WERI-Rb-1 (cell line): Measurements from ENCODE around the gene CLHC1.
"Not testable (repeated sequence)": the region's sequence is repeated elsewhere in the genome, so short reads cannot be mapped to it uniquely, and the experiment has no call there.

Source experiments
- DNase-seq: peaks from one replicate; pipeline ENCODE4 v3.0.0-alpha.2; 2020
- H3K27ac ChIP-seq: fragments of 250-450 bp; sonication (Bioruptor Pico); 2 replicates; pipeline ENCODE4 v1.5.1; 2020; ENCODE audit warnings: mild to moderate bottlenecking, moderate library complexity
- H3K27me3 ChIP-seq: fragments of 250-450 bp; sonication (Bioruptor Pico); 2 replicates; pipeline ENCODE4 v1.5.1; 2021; ENCODE audit warnings: mild to moderate bottlenecking, low read depth, moderate library complexity; ENCODE audit not compliant: insufficient read depth, severe bottlenecking
- H3K36me3 ChIP-seq: fragments of 250-450 bp; sonication (Bioruptor Pico); 2 replicates; pipeline ENCODE4 v1.5.1; 2020; ENCODE audit warnings: mild to moderate bottlenecking, moderate library complexity
- H3K4me3 ChIP-seq: 2 replicates; pipeline ENCODE4 v1.5.1; 2011; ENCODE audit warnings: low read depth, mild to moderate bottlenecking, control low read depth, low read length
- H3K9me3 ChIP-seq: fragments of 250-450 bp; sonication (Bioruptor Pico); 2 replicates; pipeline ENCODE4 v1.5.1; 2021; ENCODE audit warnings: mild to moderate bottlenecking, moderate library complexity; ENCODE audit not compliant: severe bottlenecking
- TF ChIP-seq, protein P1 (sequence below): IDR thresholded peaks from 2 replicates; pipeline ENCODE4 v1.5.1; 2011; ENCODE audit warnings: low read depth, mild to moderate bottlenecking, control low read depth, inconsistent platforms, low read length

The CLHC1 gene

GRCh38 chr2:55268907-55269644, 37.0 kb upstream of the CLHC1 start, which contains the start of gene MTIF2:
Gene MTIF2, minus strand, starts transcription at chr2:55269231. Its CDS starts 5,373 bp downstream, at chr2:55263858.
- H3K4me3 ChIP-seq = peak within 1 kb of the TSS; percentile 69
- H3K27me3 ChIP-seq = no peaks in the 10 kb centered on the region
- peaks cover 15% of the 10 kb centered on the region for H3K36me3 ChIP-seq
- TF ChIP-seq, protein P1, sequence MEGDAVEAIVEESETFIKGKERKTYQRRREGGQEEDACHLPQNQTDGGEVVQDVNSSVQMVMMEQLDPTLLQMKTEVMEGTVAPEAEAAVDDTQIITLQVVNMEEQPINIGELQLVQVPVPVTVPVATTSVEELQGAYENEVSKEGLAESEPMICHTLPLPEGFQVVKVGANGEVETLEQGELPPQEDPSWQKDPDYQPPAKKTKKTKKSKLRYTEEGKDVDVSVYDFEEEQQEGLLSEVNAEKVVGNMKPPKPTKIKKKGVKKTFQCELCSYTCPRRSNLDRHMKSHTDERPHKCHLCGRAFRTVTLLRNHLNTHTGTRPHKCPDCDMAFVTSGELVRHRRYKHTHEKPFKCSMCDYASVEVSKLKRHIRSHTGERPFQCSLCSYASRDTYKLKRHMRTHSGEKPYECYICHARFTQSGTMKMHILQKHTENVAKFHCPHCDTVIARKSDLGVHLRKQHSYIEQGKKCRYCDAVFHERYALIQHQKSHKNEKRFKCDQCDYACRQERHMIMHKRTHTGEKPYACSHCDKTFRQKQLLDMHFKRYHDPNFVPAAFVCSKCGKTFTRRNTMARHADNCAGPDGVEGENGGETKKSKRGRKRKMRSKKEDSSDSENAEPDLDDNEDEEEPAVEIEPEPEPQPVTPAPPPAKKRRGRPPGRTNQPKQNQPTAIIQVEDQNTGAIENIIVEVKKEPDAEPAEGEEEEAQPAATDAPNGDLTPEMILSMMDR = 0 out of 2 replicates have a peak, but pooled peaks have one; percentile 15
- no peaks in the 10 kb centered on the region for H3K9me3 ChIP-seq
- peak within 1 kb of the TSS; percentile 80 for H3K27ac ChIP-seq
- DNase-seq = peak; percentile 99

DNA sequence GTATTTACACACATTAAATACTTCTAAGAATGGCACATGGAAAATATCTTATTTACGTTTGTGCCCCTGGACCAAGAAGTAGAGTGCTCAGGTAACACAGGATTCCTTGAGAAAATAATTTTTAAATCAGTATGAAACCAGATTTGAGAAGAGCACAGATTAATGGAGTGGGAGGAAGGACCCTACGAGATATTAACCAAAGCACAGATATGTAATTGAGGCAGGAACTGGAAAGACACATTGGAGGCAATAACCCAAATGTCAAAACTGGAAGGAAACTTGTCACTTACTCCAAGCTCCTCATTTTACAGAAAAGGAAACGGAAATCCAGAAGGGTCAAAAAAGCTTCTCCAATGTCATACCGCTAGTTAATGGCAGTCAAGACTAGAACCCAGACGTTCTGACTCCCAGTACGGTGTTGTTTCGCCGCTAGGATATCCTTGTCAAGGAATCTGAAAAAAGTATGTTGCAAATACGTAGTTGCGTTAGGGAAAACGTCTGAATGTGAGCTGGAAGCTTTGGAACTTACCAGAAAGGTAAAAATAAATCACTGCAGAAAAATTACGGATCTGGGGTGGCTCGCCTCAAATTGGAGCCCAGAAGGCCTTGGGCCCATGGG, 36.3 kb upstream of the CLHC1 start:
- H3K4me3 ChIP-seq = peak overlapping the region; percentile 69
- peak overlapping the region; percentile 80 for H3K27ac ChIP-seq
- H3K27me3 ChIP-seq = no peaks in the 10 kb centered on the region
- DNase-seq = no peak
- TF ChIP-seq, protein P1 = no peak
- no peaks in the 10 kb centered on the region for H3K9me3 ChIP-seq
- H3K36me3 ChIP-seq = peaks cover 22% of the 10 kb centered on the region

GRCh38 chr2:55259586-55259985, 27.5 kb upstream of the CLHC1 start:
- peaks cover 43% of the 10 kb centered on the region for H3K36me3 ChIP-seq
- not testable (repeated sequence) for H3K4me3 ChIP-seq, H3K27me3 ChIP-seq, H3K9me3 ChIP-seq, H3K27ac ChIP-seq, DNase-seq

DNA sequence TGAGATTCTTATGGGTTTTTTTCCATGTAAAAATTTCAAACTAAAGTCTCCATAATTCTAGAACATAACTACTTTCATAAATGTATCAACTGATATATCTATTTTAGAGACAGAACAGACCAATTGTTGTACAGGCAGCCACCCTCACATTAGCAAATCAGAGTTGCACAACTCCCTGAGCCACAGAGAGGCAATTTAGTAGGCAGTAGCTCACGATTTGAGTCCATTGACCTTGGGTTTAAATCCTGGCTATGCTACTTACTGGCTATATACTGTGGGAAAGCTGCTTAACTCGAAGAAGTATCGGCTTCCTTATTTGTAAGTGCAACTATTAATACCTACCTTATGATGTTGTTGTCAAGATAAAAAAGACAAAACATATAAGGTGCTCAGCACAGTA, 20.7 kb upstream of the CLHC1 start:
- H3K9me3 ChIP-seq = no peaks in the 10 kb centered on the region
- H3K27me3 ChIP-seq = no peaks in the 10 kb centered on the region
- H3K27ac ChIP-seq = no peak overlapping the region
- peak; percentile 34 for DNase-seq
- no peak overlapping the region for H3K4me3 ChIP-seq
- TF ChIP-seq, protein P1 = no peak
- peaks cover 33% of the 10 kb centered on the region for H3K36me3 ChIP-seq

GRCh38 chr2:55247025-55247424, 14.9 kb upstream of the CLHC1 start:
- Histone ChIP-seq H3K27me3 (no peaks in the 10 kb centered on the region), H3K4me3 (no peak overlapping the region), H3K36me3 (peaks cover 63% of the 10 kb centered on the region), H3K27ac (no peak overlapping the region), H3K9me3 (no peaks in the 10 kb centered on the region)
- TF ChIP-seq, protein P1 = no peak
- DNase-seq = no peak

DNA sequence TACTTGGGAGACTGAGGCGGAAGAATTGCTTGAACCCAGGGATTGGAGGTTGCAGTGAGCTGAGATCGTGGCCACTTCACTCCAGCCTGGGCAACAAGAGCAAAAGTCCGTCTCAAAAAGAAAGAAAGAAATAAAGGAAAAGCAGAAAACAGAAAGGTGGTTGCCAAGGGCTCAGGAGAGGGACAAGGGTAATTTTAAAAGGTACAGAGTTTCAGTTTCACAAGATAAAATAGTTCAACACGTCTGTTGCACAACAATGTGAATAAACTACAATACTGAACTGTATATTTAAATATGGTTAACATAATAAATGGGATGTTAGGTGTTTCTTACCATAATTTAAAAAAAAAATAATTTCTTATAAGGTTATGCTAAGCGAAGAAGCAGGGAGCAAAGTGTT, 13.3 kb upstream of the CLHC1 start:
- Histone ChIP-seq H3K9me3 (no peaks in the 10 kb centered on the region), H3K4me3 (no peak overlapping the region), H3K36me3 (peaks cover 54% of the 10 kb centered on the region), H3K27ac (no peak overlapping the region), H3K27me3 (no peaks in the 10 kb centered on the region)
- TF ChIP-seq, protein P1 = no peak
- DNase-seq = no peak
